Fibroblast of lung (primary cell): ENCODE data around the gene MOBP.

ENCODE experiments used
- CTCF ChIP-seq, 2 donors: IDR thresholded peaks in 1 of 2; conservative IDR thresholded peaks in 1 of 2; 1 replicate in 1 of 2; 2 replicates in 1 of 2; pipeline ENCODE4 v1.5.1; 2011 to 2012; ENCODE audit warnings: low read length in 2 of 2, control low read depth in 1 of 2, inconsistent platforms in 1 of 2, low read depth in 1 of 2, mild to moderate bottlenecking in 1 of 2
- EZH2 ChIP-seq: IDR thresholded peaks from 2 replicates; pipeline ENCODE4 v1.5.1; 2012; ENCODE audit warnings: low read length, control low read depth, mild to moderate bottlenecking; ENCODE audit errors: missing control alignments

DNA sequence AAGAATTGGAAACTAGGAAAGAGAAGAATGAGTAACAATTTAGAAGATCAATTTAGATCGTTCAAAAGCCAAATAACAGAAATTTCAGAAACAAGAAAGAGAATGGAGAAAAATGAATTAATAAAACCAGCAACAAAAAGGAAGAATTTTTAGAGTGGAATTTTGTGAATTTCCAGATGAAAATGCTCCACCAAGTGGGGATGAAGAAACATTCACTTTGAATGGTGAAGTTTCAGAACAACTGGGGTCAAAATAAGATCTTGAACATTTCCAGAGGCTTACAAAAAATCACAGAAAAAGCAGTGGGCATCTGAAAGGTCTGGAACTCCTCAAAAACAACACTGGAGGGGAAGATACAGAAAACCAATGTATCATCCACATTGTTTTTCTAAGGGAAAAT is 4.2 kb upstream of the MOBP start:
- TF ChIP-seq CTCF (conservative IDR thresholded peaks at IDR 0.05 in 1 of 2, IDR thresholded peaks at IDR 0.05 in 1 of 2; ENCODE audit: low read depth in 1 of 2, low read length in 2 of 2) = no peak
- no peak for TF ChIP-seq EZH2
